Right lung (tissue), 5 donors: ENCODE measurements around the gene TMEM97. TPM values are rescaled to one million over a fixed set of nuclear protein-coding genes. Genes with fewer than 3 reads are reported as not detected.

Experiments
- DNase-seq, 2 donors: peaks; one replicate each; pipeline ENCODE4 v3.0.0-alpha.2; 2013
- polyA plus RNA-seq, 5 donors: library from polyadenylated mRNA; unstranded; fragments of 120-200 nt; gene quantifications; one replicate each; pipeline versions ENCODE4 v1.2.1 to v1.2.3, GENCODE V29; 2013; ENCODE audit warnings: inconsistent platforms in 1 of 5, low replicate concordance in 1 of 5; ENCODE audit not compliant: insufficient read length in 5 of 5, insufficient read depth in 1 of 5

The TMEM97 gene
- polyA plus RNA-seq, 5 donors, result 41.2 to 46.7 (median 42.3) TPM

DNA sequence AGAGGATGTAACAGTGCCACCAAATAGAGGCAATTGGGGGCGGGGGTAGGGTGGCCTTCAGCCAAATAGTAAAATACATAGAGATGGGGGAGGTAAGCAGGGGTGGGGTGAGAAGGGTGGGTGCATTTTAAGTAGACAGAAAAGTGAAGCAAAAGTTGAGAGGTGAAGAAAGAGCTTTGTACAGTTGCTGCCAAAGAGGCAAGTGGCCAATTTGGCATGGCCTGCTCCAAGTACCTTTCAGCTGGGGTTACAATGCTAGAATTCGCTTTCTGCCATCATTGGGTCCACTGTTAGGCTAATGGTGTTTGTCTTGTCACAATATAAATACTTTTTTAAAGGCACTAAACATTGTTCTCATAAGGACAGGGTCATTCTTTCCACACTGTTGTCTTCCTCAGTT lies 5.2 kb upstream of the TMEM97 start:
- DNase-seq, result no peak

DNA sequence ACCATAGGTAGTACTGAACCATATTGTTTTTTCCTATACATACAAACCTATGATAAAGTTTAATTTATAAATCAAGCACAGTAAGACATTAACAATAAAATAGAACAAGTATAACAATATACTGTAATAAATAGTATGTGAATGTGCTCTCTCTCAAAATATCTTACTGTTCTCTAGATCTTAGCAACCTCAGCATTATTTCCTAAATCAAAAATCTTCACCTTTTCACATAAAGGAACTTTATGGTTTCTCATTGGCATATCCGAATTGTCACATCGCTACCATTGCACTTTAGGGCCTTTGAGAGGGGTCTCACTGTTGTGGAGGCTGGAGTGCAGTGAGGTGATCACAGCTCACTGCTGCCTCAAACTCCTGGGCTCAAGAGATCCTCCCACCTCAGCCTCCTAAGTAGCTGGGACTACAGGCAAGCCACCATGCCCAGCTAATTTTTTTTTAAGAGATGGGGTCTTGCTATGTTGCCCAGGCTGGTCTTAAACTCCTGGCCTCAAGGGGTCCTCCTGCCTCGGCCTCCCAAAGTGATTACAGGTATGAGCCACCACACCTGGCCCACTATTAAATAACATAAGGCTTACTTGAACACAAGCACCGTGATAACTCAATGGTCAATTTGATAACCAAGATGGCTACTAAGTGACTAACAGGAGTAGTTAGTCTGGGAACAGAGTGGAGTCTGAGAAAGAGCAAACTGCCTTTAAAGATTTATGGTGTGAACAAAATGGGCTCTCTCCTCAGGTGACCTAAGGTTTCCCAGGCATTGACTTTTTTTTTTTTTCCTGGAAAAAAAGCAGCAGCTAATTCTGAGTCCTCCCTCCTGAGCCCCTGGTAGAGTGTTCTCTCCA lies 2.9 kb upstream of the TMEM97 start:
- no peak for DNase-seq

- DNase-seq, result no peak
Measured at GRCh38 chr17:28317099-28317965, 1.7 kb upstream of the TMEM97 start.

- no peak for DNase-seq
Measured at GRCh38 chr17:28317966-28318758, 838 bp upstream of the TMEM97 start.

DNA sequence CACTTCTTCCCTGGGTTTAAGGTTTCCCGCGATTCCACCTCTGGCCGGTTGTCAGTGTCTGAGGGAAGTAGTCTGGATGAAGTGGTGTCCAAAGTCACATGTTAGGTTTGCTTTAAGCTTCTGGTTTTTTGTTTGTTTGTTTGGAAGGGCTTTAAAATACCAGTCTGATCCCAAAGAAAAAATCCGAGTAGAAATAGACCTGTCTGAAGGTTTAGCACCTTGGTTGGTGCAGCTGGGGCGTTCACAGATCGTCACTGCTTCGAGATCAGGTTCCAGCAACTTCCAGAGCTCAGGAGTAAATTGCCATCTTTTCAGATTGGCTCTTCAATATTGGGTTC lies 567 bp downstream of the TMEM97 start:
- no peak for DNase-seq

GRCh38 chr17:28320215-28321061 lies 1.4 kb downstream of the TMEM97 start:
- DNase-seq, result no peak

DNA sequence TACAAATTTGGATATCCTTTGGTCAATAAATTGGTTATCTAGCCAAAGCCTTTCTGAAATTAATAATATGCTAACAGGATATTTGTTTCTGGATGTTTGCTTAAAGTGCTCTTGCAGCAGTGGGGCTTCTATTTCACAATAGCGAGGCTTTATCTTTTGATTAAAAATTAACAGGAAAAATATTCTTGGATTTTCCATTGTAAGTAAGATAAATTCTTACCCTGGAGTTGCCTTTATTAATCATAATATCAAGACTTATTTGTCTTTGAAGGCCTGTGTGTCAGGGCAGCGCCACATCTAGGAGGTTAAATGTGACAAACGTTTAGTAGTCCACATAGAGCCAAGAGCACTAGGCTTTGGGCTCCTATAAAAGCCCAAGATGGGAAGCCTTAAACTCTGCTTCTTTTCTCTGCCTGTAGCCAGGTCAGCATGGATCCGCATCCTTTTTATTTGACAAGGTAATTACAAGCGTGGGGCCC lies 5.3 kb downstream of the TMEM97 start:
- DNase-seq, result no peak

GRCh38 chr17:28324781-28325180 lies 5.8 kb downstream of the TMEM97 start:
- DNase-seq, result no peak

GRCh38 chr17:28325211-28325610 lies 6.2 kb downstream of the TMEM97 start:
- DNase-seq, result no peak

GRCh38 chr17:28326114-28326513 lies 7.1 kb downstream of the TMEM97 start:
- DNase-seq, result no peak

DNA sequence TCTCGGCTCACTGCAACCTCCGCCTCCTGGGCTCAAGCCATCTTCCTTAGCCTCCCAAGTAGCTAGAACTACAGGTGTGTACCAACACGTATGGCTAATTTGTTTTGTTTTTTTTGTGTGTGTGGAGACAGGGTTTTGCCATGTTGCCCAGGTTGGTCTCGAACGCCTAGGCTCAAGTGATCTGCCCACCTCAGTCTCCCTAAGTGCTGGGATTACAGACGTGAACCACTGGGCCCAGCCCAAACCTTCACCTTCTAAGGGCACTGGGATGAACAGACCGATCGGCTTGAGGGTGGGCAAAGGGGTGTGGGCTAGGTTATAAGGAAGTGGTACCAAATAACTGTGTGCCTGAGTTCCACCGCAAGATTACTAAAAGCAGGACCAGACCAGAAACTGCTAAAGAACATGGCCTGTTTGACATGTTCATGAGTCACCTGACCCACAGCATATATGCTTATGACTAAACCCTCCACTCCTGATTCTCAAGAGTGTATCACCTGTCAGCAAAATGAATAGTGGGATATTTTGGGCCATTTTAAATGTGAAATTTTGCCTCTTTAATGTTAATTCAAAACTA lies 8.1 kb downstream of the TMEM97 start:
- DNase-seq, result no peak

DNA sequence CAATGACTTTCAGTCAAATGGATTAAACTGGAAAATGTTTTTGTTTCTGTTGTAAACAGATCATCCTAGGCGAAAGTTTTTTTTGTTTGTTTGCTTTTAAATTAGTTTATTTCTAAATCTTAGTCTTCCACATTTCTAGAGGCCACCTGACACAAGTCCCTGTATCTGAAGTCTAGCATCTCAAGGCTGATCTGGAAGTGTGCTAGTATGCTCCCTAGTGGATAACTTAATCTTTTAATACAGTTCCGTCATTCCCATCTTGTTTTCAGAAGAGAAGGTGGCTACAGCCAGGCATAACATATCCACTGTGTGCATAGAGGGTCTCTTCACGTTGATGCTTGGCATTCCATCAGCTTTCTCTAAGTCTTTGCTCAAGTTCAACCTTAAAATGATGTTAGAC lies 8.7 kb downstream of the TMEM97 start:
- DNase-seq, result no peak

GRCh38 chr17:28328325-28328724 lies 9.3 kb downstream of the TMEM97 start:
- DNase-seq, result no peak

DNA sequence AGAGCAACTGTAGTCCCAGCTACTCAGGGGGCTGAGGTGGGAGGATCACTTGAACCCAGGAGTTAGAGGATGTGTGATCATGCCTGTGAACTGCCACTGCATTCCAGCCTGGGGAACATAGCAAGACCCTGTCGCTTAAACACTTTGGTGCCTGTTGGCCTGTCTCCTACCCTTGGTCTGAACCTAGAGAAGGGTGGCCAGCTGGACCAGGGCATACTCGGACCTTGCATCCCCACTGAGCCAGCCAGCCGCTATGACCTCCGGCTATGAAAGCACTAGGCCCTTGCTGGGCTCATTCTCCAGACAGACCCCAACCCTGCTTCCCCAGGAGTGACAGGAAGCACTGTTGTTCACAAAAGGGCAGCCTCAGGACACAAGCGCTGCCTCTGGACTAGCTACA lies 11.7 kb downstream of the TMEM97 start:
- no peak for DNase-seq

DNA sequence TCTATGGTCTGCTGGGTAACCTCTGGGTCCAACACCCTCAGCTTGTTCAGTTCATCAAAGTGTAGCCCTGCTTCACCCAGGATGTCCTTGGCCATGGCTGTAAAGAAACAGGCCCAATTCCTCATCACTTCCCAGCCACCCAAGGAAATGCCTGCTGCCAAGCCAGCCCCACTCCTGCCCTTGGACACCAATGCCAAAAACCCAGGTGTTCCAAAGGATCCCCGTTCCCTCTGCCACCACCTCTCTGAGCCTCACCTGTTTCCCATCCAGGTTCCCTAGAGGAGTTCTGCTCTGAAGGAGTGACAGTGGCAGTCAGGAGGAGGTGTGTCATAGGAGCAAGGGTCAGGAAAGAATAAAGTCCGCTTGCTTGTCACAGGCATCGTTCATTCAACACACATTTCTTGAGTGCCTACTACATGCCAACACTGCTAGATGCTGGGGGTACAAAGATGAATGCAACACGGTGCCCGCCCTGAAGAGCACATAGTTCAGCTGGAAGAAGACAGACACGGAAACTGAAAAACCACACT lies 13.0 kb downstream of the TMEM97 start:
- no peak for DNase-seq

DNA sequence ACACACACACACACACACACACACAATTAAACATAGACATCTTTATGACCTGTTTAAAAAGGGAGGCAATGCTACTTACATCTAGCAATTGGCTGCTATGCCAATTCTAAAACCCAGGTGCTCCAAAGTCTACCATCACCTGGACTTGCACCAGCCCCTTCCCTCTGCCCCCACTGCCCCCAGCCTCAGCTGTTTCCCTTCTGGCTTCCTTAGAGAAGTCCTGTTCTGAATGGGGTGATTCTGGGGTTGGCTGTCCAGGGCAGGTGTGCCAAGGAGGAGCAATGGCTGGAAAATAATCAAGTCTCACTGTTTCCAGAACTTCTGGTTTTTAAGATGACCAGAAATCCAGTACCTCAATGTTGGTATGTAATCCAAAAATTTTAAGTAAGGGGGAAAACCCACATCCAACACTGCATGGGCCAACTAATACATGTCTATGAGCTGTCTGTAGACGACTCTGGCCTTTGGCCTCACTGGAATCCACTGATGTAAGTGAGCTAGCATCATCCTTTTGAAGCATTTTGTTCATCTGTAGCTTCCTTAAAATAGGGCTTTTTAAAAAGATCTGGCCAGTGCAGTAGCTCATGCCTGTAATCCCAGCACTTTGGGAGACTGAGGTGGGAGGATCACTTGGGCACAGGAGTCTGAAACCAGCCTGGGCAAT lies 14.2 kb downstream of the TMEM97 start:
- DNase-seq, result no peak

- no peak for DNase-seq
Measured at GRCh38 chr17:28334171-28334570, 15.2 kb downstream of the TMEM97 start.

GRCh38 chr17:28334666-28335200 lies 15.7 kb downstream of the TMEM97 start:
- DNase-seq, result no peak

GRCh38 chr17:28335201-28335958 lies 16.4 kb downstream of the TMEM97 start, which contains the start of the genes IFT20 and TNFAIP1:
Gene IFT20 (minus strand): TSS chr17:28335472. CDS start chr17:28331985, 3,487 bp downstream.
Gene TNFAIP1 (plus strand): TSS chr17:28335761. CDS start chr17:28339522, 3,761 bp downstream.
- peak; percentile 99 for DNase-seq
